Measurements from ENCODE around the gene CLCN7.

Gene CLCN7

DNA sequence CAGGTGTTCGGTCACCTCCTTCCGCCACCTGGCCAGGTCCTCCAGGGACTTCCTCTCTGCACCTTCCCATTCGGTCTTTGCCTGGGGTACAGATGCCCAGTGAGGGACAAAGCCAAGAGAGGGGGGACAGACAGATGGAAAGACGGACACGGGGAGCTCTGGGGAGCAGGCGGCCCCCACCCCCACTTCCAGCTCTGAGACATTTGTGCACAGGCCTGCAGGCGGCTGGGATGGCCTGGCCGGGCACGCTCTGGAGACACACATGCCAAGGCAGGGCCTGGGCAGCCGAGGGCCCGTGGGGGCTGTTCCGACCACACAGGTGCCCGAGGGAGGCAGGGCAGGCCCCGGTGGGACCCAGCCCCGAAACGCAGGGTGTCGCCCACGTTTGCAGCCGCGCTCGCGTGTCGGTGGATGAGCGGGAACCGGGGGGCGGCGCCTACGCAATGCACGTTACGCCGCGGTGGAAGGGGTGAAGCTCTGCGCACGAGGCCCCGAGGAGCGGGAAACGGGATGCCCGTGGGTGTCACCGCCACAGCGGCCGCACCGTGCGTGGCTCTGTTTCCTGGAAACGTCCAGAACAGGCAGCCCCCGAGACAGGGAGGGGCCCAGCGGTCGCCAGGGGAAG, 38.0 kb downstream of the CLCN7 start:
- no peak for DNase-seq
- Mint-ChIP-seq H3K36me3 (ENCODE audit: low read depth) (no peaks in the 10 kb centered on the region), H3K9me3 (no peaks in the 10 kb centered on the region), H3K4me3 (no peak overlapping the region), H3K27me3 (ENCODE audit: low read depth, poor library complexity) (no peaks in the 10 kb centered on the region), H3K4me1 (peaks cover 5% of the 10 kb centered on the region), H3K27ac (no peak overlapping the region)
- TF ChIP-seq, protein P1, sequence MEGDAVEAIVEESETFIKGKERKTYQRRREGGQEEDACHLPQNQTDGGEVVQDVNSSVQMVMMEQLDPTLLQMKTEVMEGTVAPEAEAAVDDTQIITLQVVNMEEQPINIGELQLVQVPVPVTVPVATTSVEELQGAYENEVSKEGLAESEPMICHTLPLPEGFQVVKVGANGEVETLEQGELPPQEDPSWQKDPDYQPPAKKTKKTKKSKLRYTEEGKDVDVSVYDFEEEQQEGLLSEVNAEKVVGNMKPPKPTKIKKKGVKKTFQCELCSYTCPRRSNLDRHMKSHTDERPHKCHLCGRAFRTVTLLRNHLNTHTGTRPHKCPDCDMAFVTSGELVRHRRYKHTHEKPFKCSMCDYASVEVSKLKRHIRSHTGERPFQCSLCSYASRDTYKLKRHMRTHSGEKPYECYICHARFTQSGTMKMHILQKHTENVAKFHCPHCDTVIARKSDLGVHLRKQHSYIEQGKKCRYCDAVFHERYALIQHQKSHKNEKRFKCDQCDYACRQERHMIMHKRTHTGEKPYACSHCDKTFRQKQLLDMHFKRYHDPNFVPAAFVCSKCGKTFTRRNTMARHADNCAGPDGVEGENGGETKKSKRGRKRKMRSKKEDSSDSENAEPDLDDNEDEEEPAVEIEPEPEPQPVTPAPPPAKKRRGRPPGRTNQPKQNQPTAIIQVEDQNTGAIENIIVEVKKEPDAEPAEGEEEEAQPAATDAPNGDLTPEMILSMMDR (IDR thresholded peaks at IDR 0.05) = no peak

DNA sequence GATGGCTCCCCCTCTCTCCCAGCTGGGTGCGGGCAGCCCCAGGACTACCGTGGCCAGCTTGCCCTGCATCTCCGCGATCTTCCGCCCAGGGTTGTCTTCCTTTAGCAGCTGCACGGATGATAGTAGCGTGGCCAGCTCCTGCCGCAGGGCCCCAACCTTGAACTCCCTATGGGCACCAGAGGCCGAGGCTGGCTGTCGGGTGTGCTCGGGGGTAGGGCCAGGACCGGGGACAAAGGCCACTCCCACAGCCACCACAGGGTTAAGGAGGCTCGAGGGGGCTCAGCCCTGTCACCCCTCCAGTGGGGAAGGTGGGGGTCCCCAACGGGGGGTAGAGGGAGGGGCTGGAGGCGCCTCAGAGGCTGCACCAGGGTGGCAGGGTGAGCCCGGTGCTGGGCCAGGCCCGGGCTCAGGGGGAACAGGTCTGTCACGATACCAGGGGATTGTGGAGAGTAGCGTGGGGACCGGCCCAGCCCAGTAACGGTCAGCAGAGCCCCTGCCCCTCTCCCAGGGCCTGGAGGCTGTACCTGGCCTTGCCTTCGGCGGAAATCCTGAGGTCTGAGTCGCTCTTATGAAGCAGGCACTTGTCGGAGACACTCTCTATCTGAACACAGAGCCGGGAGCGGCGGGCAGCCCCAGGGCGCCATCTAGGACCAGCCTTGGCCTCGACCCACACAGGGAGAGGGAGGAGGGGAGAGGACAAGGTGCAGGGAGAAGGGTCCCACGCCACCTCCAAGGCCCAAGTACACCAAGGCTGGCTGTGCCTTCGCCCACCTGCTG, 38.7 kb downstream of the CLCN7 start:
- H3K27ac Mint-ChIP-seq = no peak overlapping the region
- H3K9me3 Mint-ChIP-seq = no peaks in the 10 kb centered on the region
- TF ChIP-seq, protein P1 (IDR thresholded peaks at IDR 0.05) = no peak
- DNase-seq = no peak
- H3K4me1 Mint-ChIP-seq = peaks cover 5% of the 10 kb centered on the region
- no peaks in the 10 kb centered on the region for H3K27me3 Mint-ChIP-seq (ENCODE audit: low read depth, poor library complexity)
- H3K36me3 Mint-ChIP-seq (ENCODE audit: low read depth) = no peaks in the 10 kb centered on the region
- H3K4me3 Mint-ChIP-seq = no peak overlapping the region

DNA sequence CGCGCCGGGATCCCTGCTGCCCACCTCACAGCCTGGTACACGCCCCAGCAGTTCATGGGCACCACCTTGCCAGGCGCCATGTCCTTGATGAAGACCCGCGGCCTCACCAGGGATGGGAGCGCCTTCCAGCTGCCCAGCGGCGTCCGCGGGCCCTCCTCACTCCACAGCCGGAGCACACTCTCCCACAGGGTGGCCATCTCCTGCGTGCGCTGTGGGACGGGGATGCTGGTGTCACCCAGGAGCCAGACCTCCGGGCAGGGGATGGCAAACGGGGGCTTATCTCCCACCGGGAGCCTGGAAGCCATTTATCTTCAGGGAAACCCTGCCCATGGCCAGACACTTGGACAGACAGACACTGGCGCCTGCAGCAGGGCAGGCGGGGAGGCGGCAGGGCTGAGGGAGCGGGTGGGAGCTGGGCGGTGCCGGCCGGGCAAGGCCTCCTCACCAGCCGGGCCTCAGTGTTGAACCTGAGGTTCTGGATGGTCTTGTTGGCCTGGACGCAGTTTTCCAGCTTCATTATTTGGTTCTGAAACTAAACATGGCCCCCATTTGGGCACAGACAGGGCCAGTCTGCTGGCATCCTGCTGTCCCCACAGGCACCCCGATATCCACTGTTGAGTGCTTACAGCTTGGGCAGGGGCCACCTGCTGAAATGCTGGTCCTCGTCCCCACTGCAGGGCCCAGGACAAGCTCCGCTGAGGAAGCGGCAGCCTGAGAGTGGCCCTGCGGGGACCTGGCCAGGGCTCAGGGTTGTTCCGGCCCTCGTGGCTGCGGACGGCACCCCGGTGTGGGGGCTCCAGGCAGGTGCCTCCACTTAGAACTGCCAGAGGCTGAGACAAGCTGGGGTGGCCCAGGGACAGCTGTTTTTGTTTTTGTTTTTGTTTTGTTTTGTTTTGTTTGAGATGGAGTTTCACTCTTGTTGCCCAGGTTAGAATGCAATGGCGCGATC, 39.9 kb downstream of the CLCN7 start:
- DNase-seq = no peak
- H3K27ac Mint-ChIP-seq = no peak overlapping the region
- H3K4me1 Mint-ChIP-seq = peaks cover 10% of the 10 kb centered on the region
- no peak overlapping the region for H3K4me3 Mint-ChIP-seq
- TF ChIP-seq, protein P1 (IDR thresholded peaks at IDR 0.05) = no peak
- no peaks in the 10 kb centered on the region for H3K36me3 Mint-ChIP-seq (ENCODE audit: low read depth)
- H3K9me3 Mint-ChIP-seq = no peaks in the 10 kb centered on the region
- no peaks in the 10 kb centered on the region for H3K27me3 Mint-ChIP-seq (ENCODE audit: low read depth, poor library complexity)

DNA sequence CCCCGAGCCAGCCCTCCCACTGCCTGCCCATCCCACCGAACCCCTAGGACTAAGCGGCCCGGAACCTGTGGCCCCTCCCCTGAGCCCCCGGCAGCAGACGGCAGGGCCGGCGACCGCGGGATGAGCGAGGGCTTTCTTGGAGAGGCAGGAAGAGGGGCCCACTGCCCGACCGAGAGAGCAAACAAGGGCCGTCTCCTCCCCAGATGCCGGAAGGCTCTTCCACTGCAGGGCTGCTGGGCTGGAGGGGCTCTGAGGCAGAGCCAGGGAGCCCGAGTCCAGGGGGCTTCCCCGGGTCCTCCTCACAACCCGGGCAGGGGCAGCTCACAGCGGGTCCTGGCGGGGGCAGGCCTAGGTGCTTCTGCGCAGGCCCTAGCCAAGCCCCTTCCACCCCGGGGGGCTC, 41.1 kb downstream of the CLCN7 start:
- no peaks in the 10 kb centered on the region for H3K36me3 Mint-ChIP-seq (ENCODE audit: low read depth)
- no peaks in the 10 kb centered on the region for H3K27me3 Mint-ChIP-seq (ENCODE audit: low read depth, poor library complexity)
- no peaks in the 10 kb centered on the region for H3K9me3 Mint-ChIP-seq
- H3K4me1 Mint-ChIP-seq = peaks cover 13% of the 10 kb centered on the region
- DNase-seq = no peak
- H3K4me3 Mint-ChIP-seq = no peak overlapping the region
- H3K27ac Mint-ChIP-seq = no peak overlapping the region
- TF ChIP-seq, protein P1 (IDR thresholded peaks at IDR 0.05) = no peak

DNA sequence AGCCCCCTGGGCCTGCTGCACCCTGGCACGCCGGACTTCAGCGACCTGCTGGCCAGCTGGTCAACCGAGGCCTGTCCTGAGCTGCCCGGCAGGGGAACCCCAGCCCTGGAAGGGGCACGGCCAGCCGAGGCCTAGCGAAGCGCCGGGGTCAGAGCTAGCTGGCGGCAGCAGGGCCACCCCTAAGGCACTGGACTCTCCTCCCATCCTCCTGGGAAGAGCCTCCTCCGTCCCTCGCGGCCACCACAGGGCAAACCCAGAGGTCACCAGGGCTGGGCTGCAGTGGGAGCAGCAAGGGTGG, 41.6 kb downstream of the CLCN7 start:
- Mint-ChIP-seq H3K27me3 (ENCODE audit: low read depth, poor library complexity) (no peaks in the 10 kb centered on the region), H3K27ac (no peak overlapping the region), H3K4me3 (no peak overlapping the region), H3K4me1 (peaks cover 12% of the 10 kb centered on the region), H3K9me3 (no peaks in the 10 kb centered on the region), H3K36me3 (ENCODE audit: low read depth) (no peaks in the 10 kb centered on the region)
- TF ChIP-seq, protein P1 (IDR thresholded peaks at IDR 0.05) = no peak
- no peak for DNase-seq
